SIG-M5 (cell line): ENCODE measurements around the gene RARA.
"Not testable (repeated sequence)": the region's sequence is repeated elsewhere in the genome, so short reads cannot be mapped to it uniquely, and the experiment has no call there.

Source experiments
- DNase-seq: peaks from one replicate; lab custom pipeline; 2025; lab: John Stamatoyannopoulos, UW

RARA gene

DNA sequence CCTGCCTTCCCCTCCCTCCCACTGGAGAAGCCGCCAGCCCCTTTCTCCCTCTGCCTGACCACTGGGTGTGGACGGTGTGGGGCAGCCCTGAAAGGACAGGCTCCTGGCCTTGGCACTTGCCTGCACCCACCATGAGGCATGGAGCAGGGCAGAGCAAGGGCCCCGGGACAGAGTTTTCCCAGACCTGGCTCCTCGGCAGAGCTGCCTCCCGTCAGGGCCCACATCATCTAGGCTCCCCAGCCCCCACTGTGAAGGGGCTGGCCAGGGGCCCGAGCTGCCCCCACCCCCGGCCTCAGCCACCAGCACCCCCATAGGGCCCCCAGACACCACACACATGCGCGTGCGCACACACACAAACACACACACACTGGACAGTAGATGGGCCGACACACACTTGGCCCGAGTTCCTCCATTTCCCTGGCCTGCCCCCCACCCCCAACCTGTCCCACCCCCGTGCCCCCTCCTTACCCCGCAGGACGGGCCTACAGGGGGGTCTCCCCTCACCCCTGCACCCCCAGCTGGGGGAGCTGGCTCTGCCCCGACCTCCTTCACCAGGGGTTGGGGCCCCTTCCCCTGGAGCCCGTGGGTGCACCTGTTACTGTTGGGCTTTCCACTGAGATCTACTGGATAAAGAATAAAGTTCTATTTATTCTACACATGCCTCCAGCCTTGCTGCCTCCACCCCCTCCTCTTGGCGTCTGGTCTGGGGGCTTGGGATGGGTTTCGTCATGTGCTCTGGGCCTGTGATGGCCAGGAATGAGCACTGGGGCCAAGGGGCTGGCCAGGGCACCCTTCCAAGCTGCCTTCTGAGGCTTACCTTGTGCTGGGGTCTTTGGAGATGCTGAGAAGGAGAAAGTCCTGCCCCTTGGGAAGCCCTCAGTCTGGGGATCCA is 48.3 kb downstream of the RARA start:
- no peak for DNase-seq

DNA sequence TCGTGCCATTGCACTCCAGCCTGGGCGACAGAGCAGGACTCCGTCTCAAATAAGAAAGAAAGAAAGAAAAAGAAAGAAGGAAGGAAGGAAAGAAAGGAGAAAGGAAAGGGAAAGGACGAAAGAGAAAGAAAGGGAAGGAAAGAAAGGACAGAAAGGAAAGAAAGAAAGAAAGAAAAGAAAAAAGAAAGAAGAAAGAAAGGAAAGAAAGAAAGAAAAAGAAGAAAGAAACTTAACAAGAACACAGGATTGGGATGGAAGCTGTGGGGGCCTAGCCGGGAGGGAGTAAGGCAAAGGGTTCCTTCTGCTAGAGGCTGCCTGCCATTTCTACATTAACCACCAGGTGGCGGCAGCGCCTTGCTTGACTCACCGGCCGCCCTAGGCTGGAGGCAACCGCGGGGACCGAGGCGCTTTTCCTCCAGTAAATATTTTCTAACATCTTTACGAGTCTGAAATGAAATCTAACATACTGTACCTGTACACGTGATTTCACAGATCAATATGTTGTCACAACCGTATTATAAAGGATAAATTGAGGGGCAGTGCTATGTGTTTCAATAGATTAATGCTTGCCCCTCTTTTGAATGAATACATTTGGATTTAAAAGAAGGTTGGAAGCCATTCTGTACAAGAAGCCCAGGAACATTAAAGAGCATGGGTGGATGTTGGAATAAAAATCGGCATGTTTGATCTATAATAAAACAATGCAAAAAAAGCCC is 49.5 kb downstream of the RARA start:
- no peak for DNase-seq

DNA sequence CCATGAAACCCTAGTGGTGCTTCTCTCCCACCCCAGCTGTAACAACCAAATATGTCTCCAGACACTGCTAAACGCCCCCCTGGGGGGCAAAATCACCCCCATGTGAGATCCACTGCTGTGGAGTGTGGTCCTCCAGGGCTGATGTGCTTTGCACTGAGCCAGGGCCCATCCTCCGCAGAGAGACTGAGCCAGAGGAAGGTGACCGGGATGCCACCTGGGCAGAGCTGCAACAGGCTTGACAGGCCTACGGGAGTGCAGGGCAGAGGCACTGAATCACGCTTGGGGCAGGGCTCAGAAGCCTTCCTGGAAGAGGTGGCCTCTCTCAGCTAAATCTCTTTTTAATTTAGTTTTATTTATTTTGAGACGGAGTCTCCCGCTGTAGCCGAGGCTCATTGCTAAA is 51.1 kb downstream of the RARA start:
- DNase-seq = no peak

DNA sequence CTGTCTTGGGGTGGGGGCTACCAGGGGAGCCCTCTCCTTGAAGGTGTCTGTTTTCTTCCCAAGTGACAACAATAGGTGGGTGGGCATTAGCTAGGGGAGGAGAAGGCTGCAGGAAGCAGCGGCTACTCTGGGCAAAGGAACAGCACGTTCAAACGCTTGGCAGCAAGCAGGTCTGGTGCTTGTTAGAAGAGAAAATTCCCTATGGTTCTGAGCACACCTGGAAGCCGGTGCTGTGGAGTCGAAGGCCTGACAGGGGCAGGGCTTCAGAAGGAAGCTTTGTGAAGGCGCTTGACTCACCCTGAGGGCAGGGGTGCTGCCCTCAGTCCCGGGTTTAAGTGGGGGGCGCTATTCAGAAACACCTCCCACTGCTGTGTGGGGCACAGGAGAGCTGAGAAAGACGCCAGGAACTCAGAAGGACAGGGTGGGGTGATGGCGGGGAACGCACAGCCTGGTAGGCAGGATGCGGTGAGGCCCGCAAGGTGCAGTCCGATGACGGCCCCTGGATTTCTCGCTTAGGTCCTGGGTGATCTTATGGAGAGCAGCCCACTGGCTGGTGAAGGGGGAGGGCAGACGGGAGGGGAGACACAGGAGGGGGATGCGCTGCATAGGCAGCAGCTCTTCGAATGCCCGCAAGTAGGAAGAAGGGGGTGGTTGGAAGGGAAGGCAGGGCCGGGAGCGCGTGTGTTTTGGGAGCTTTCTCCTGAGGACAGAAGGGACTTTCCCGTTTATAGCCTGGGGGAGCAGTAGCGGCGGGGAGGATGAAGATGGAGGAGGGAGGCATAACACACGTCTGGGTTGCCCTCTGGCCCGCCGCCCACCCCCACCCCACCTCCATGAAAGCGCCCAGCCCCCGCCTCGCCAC is 52.3 kb downstream of the RARA start:
- no peak for DNase-seq

DNA sequence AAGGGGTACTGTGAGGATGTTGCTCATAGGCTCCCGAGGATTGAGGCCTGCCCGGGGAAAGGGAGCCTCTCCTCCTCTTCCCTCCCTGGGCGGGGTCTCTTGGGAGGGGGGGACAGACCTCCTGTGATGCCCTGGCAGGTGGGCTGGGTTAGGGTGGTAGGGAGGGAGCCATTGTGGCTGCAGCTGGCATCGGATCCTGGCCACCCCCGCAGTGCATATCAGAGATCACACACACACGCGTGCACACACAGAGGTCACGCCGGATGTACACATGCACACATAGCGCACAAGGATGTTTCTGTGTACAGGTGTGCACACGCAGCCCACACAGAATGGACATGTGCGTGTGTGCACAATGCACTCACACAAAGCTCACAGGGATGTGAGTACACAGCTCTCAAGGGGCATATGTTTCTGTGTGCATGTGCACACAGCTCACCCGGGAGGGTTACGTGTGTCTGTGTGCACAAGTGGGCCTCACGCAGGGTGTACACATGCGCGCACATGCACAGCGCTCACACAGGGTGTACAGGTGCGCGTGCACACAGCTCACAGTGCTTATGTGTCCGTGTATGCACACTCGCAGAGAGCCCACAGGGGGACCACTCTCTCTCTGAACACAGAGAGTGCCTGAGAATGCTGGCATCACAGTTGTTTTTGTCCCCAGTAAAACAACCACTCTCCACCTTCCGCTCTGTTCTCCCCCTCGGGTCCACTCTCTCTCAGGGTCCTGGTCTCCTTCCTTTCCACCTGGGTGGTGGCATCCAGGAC is 53.1 kb downstream of the RARA start:
- DNase-seq = no peak

DNA sequence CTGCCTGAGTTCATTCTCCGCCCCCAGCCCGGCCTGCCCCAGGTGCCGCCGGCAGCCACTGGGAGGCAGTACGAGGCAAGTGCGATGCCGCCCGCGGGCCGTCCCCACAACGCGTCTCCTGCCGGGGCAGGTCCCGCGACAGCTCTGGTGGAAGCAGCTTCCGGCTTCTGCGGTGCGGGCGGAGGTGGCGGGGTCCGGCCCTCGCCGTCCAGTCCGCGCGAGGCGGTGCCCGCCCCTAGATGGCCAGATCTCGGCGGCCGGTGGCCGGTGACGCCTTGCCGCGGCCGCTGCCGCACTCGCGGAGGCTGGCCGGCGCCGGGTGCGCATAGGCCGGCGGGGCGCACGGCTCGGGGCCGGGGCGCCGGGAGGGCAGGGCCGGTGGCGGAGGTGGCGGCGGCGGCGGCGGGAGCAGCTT is 53.7 kb downstream of the RARA start:
- DNase-seq = no peak

DNA sequence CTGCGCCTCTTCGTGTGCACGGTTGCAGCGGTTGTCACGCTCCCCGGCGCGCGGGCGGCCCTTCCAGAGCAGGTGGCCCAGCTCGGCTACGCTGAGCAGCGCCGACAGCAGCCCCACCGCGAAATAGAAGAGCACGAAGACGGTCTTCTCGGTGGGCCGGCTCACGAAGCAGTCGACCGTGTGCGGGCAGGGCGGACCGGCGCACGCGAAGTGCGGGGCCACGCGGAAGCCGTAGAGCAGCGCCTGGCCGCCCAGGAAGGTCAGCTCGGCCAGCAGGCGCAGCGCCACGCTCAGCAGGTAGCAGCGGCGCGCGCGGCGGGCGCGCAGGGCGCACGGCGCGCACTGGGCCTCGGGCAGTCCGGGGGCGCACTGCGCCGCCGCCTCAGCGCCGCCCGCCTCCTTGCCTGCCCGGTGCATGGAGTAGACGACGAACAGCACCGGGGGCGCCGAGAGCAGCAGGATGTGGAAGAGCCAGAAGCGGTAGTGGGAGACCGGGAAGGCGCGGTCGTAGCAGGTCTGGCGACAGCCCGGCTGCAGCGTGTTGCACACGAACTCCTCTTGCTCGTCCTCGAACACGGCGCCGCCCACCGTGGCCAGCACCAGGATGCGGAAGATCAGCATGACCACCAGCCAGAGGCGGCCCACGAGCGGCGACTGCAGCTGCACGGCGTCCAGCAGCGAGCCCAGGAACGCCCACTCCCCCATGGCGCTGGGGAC is 54.3 kb downstream of the RARA start:
- no peak for DNase-seq

DNA sequence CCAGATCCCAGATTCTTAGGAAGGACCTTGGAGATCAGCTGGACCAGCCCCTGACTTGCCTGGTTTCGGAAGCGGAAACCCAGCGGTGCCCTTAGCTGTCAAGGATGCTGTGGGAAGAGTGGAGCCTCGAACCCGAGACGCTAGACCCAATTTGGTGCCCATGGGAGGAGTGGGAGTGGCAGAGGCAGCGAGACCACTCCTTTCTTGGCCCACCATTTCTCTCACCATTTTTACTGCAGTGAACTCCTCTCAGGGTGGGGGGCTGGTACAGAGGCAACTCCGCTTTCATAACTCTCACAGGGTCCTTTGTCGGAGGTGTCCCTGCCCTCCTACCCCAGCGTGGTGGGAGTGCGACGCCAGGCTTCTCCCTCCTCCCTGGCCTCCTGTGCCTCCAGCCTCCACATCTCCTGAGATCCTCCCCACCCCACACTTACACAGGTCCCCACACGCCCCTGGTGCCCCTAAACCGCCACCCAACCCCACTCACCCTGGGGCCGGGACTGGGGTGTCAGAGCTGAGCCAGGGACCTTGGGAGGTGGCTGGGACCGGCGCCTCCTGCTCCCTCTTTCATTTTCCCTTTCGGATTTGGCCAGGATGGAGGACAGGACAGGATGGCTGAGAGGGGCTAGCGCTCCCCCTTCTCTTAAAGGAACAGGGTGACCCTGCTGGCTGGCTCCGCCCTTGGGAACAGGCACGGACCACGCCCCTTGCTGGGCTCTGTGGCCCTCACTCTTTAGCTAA is 55.3 kb downstream of the RARA start, which contains the start of gene GJD3:
GJD3 (minus strand) TSS at position 617 of the 741 bp plus-strand sequence. CDS start 922 bp downstream, outside the sequence.
- no peak for DNase-seq

DNA sequence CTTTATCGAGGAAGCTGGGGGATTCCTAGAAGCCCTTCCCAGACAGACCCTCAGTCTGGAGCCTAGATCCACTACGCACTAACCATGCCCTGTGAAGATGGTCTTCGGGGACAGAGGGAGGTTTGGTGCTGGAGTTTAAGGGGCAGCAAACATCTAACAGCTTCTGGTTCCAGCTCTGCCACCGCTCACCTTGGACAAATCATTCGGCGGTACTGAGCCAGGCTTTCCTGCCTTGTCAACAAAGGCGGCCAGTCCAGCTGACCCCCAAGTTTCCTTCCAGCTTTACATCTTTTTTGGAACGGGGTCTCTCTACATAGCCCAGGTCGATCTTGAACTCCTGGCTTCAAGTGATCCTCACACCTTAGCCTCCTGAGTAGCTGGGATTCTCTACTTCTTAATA is 55.9 kb downstream of the RARA start:
- no peak for DNase-seq

DNA sequence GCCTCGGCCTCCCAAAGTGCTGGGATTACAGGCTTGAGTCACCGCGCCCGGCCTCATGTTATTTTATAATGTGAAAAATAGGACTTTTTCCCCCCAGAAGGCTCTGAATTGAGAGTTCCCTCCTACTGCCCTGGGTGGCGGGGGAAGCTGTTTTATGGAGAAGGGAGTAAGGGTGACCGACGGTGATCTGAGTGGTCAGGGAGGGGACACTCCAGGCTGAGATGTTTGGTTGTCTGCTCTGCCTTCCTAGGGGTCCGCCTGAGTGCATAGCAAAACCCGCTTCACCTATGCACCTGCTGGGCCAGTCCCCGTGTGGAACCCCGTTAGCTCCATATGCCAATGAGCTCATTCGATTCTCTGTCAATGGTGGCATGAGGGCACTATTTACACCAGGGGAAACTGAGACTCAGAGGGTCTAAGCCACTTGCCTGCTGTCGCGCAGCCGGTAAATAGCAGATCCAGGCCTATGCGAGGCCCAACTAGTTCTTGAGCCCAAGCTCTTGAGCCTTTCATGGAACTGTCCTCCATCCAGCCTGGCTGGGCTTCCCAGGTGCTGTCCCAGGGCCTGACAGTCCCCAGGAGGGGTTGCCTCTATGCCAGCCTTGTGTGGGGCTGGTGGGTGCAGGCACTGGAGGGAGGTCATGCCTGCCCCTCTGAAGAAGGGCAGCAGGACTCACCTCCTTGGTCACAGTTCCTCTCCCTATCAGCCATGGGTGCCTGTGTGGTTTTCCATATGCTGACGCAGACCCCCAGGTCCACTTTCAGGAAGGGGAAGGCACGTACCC is 57.3 kb downstream of the RARA start:
- no peak for DNase-seq

DNA sequence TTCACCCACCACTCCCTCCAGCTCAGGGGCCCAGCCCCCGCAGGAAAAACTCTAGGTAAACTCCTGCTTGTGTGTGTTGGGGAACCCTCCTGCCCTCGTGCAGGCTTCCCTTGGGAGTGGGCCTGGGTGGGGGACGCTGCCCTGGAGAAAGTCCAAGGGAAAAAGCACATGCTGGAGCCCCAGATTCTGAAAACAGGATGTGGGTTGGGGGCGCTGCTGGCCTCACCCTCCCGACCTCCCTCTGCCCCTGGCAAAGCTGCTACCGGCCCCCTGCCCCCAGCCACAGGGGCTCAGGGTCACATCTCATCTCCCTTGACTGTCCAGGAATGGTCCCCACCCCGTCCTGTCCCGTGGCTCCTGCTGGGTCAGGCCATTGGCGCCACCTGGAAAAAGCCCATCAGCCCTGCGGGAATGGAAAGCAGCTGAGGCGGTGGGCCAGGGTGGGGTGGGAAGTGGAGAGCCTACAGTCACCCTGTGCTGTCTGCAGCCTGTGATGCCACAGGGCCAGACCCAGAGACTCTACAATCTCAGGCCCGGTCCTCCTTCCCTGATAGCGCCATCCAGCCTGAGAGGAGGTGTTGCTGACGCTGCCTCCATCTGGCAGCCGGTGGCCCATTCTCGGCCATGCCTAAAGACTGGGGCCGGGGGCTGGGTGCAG is 58.0 kb downstream of the RARA start:
- no peak for DNase-seq

DNA sequence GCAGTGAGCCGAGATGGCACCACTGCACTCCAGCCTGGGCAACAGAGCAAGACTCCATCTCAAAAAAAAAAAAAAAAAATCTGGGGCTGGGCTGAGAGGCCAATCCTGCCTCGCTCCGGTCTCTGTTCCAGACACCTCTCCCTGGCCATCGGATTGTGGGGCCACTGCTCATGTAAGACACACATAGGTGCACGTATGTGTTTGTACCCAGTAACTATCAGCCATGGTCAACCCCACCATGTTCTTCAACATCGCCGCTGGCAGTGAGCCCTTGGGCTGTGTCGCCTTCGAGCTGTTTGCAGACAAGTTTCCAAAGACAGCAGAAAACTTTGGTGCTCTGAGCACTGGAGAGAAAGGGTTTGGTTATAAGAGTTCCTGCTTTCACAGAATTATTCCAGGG is 58.7 kb downstream of the RARA start:
- DNase-seq = not testable (repeated sequence)

DNA sequence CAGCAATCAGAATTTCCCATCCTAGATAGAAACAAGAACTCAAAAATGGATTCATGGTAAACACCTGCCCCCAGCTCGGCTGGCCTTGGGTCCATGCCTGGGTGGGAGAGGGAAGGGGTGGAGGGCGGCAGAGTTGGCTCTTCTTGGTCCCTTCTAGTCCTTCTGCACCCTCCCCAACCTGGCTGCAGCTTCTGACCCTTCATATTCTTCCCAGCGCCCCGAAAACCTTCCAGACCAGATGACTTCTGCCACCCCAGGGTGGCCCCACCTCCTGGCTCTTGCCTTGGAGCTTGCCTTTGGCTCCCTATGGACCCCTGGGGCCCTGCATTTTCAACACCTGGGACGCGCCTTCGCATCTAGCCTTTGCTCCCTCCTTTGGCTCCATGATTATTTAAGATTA is 60.9 kb downstream of the RARA start:
- DNase-seq = no peak

DNA sequence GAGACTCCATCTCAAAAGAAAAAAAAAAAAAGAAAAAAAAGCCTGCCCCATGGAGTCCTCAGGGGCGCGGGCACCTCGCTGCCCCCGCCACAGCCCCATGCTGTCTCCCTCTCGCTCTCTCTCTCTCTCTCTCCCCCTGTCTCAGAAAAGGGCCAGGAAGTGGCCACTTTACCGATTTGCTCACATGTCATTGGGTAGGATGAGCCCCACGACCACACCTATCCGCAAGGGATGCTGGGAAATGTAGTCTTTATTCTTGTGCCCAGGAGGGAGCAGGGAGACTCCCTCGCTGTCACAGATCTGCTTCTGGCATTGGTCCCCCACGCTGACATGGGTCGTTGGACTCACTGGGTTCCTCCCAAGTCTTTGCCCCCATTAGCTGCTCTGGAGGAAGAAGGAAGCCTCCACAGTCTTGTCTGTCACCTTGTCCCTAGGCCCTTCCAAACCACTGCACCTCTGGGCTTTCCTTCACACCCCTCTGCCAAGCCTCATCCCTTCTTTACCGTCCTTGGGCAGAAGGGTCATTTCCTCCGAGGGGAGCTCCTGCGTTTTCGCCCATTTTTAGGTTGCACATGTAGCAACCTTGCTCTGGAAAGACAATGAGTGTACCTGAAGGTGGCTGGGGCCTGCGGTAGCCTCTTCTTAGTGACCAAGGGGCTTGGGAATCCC is 62.4 kb downstream of the RARA start:
- DNase-seq = no peak

DNA sequence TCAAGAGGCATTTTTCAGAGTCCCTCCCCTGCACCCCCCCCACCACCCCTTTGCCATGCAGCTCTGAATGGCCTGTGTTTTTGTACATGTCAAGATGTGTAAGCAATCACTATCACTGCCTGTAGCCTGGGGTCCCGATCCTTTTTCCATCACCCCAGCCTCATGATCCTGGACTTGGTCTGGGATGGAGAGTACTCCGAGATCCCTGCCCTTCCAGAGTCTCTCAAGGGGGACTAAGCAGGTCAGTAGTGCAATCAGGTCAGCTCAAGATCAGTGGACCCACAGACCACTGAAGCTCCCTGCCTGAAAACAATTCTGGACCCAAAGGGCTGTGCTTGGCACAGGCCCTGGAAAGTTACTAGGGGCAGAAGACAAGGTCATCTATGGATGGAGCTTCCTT is 63.1 kb downstream of the RARA start:
- DNase-seq = no peak

DNA sequence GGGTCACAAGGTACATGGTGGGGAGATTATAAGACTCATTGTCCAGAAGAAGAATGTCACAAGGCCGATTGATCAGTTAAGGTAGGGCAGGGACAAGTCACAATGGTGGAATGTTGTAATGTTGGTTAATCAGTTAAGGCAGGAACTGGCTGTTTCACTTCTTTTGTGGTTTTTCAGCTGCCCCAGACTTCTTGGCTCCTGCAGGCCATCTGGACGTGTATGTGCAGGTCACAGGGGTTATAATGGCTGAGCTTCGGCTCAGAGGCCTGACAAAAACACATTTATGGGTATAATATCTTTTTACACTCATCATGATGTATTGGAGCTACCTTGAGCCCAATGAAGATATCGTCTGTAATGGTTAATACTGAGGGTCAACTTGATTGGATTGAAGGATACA is 63.7 kb downstream of the RARA start:
- not testable (repeated sequence) for DNase-seq

DNA sequence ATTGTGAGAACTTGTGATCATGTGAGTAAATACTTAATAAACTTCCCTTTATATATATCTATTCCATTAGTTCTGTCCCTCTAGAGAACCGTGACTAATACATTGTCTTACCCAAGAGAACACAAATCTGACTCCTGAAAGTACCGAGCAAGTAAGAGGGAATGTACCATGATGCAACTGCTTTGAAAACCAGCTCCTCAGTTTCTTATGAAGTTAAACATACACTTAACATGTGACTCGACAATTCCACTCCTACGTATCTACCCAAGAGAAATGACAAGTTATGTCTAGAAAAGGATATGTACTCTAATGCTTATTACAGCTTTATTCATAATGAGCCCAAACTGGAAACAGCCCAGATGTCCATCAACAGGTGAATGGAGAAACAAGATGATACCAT is 64.3 kb downstream of the RARA start:
- no peak for DNase-seq

DNA sequence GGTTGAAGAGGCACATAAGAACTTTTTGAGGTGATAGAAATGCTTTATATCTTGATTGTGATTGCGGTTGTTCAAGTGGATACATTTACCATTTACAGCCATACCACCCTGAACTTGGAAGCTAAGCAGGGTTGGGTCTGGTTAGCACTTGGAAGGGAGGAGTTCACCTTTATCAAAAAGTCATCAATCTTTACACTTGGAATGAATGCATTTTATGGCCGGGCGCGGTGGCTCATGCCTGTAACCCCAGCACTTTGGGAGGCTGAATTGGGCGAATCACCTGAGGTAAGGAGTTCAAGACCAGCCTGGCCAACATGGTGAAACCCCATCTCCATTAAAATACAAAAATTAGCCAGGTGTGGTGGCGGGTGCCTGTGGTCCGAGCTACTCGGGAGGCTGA is 65.0 kb downstream of the RARA start:
- DNase-seq = no peak
